ENCODE measurements around the gene SPDYE4.

The SPDYE4 gene

DNA sequence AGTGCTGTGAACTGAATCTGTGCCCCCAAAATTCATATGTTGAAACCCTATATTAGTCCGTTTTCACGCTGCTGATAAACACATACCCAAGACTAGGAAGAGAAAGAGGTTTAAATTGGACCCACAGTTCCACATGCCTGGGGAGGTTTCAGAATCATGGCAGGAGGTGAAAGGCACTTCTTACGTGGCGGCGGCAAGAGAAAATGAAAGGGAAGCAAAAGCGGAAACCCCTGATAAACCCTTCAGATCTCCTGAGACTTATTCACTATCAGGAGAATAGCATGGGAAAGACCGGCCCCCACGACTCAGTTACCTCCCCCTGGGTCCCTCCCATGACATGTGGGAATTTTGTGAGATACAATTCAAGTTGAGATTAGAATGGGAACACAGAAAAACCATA, 3.7 kb upstream of the SPDYE4 start:
- in situ Hi-C loops (cut with MboI; ENCODE audit: low sequenced_read_pairs, unreplicated experiment): no loop called here
- TF ChIP-seq, protein P1, sequence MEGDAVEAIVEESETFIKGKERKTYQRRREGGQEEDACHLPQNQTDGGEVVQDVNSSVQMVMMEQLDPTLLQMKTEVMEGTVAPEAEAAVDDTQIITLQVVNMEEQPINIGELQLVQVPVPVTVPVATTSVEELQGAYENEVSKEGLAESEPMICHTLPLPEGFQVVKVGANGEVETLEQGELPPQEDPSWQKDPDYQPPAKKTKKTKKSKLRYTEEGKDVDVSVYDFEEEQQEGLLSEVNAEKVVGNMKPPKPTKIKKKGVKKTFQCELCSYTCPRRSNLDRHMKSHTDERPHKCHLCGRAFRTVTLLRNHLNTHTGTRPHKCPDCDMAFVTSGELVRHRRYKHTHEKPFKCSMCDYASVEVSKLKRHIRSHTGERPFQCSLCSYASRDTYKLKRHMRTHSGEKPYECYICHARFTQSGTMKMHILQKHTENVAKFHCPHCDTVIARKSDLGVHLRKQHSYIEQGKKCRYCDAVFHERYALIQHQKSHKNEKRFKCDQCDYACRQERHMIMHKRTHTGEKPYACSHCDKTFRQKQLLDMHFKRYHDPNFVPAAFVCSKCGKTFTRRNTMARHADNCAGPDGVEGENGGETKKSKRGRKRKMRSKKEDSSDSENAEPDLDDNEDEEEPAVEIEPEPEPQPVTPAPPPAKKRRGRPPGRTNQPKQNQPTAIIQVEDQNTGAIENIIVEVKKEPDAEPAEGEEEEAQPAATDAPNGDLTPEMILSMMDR (IDR thresholded peaks at IDR 0.05; ENCODE audit: borderline replicate concordance, control extremely low read depth, extremely low read depth, insufficient read depth, missing control alignments): no peak
- DNase-seq (ENCODE audit: low spot score): no peak

GRCh38 chr17:8757189-8757588, 1.2 kb downstream of the SPDYE4 start:
- in situ Hi-C loops (cut with MboI; ENCODE audit: low sequenced_read_pairs, unreplicated experiment): loop anchor here (10.0 kb wide), 1 partner anchor 138 kb away; no protein-coding TSS in a partner anchor
- no peak for DNase-seq (ENCODE audit: low spot score)
- TF ChIP-seq, protein P1 (IDR thresholded peaks at IDR 0.05; ENCODE audit: borderline replicate concordance, control extremely low read depth, extremely low read depth, insufficient read depth, missing control alignments): no peak

DNA sequence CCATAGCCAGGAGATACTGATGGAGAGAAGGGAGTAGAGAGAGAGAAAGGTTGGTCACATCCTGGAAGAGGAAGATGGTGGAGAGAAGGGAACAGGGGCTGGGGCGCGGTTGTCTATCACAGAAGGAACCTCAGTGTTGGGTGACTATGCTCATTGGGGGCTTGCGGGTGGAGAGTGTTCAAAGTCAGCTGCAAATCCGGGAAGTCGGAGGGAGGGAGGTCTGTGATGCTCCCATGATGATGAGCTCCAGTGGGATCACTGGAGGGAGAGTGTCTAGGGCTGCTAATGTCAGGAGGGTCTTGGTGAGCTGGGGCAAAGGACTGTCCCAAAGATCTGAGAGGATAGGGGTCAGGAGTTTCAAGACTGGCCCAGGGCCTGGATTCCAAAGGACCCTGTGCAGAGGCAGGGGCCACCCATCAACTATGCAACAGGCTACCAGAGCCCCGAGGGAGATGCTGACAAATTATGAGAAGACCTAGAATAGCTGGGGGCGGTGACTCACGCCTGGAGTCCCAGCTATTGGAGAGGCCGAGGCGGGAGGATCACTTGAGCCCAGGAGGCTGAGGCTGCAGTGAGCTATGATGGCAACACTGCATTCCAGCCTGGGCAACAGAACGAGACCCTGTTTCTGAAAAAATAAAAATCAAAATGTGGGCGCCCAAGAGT, 2.6 kb downstream of the SPDYE4 start:
- TF ChIP-seq, protein P1 (IDR thresholded peaks at IDR 0.05; ENCODE audit: borderline replicate concordance, control extremely low read depth, extremely low read depth, insufficient read depth, missing control alignments): no peak
- no peak for DNase-seq (ENCODE audit: low spot score)
- in situ Hi-C loops (cut with MboI; ENCODE audit: low sequenced_read_pairs, unreplicated experiment): loop anchor here (10.0 kb wide), 1 partner anchor 139 kb away; no protein-coding TSS in a partner anchor

GRCh38 chr17:8754890-8755289, 3.5 kb downstream of the SPDYE4 start:
- TF ChIP-seq, protein P1 (IDR thresholded peaks at IDR 0.05; ENCODE audit: borderline replicate concordance, control extremely low read depth, extremely low read depth, insufficient read depth, missing control alignments): no peak
- no peak for DNase-seq (ENCODE audit: low spot score)
- in situ Hi-C loops (cut with MboI; ENCODE audit: low sequenced_read_pairs, unreplicated experiment): loop anchor here (10.0 kb wide), 1 partner anchor 140 kb away; no protein-coding TSS in a partner anchor

DNA sequence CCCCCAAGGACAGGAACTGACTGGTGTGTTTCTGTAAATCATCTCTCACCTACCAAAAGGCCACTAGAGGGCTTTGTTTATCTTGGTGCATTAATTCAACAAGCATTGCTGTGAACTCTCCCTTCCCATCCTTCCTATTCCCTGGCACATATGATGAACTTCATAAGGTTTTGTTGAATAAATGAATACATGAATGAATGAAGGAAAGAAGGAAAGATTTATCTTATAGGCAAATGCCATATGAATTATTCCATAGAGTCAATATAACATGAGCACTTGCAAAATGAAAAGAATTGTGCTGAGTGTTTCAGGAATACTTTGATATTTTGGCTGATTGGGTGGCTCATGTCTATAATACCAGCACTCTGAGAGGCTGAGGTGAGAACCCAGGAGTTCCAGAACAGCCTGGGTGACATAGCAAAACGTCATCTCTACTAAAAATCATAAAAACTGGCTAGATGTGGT, 4.3 kb downstream of the SPDYE4 start:
- TF ChIP-seq, protein P1 (IDR thresholded peaks at IDR 0.05; ENCODE audit: borderline replicate concordance, control extremely low read depth, extremely low read depth, insufficient read depth, missing control alignments): peak; percentile 29
- in situ Hi-C loops (cut with MboI; ENCODE audit: low sequenced_read_pairs, unreplicated experiment): loop anchor here (10.0 kb wide), 1 partner anchor 141 kb away; no protein-coding TSS in a partner anchor
- DNase-seq (ENCODE audit: low spot score): peak; percentile 69

DNA sequence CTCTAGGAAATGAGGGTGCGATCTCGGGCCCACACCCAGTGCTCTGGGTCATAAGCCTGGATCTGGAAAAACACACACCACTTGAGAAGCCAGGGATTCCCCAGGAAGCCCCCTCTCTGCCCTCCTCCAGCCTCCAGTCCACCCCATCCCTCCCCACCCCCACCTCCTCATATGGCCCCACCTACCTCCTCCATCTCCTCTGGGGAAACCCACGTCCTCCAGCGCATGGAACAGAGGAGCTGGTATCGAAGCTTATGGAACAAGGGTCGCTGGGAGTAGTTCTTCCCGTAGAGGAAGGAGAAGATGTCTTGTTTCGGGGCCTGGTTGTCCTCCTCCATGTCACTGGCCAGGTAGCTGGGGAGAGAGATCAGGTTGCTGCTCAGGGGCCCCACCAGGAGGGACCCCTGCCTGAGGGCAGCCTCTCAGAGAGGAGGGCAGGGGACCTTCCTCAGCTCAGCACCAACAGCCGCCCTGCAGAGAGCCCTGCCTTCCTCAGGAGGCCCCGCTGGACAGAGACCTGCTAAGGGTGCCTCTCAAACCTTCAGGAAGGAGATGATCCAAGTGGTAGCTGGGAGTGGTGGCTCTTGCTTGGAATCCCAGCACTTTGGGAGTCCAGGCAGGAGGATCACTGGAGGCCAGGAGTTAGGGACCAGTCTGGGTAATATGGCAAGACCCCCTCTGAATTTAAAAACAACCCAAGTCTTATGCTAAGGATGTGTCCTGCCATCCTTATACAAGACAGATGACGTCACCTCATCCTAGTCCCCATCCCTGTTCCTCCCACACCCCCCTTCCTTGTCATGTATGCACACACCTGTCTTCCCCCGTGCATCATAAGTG, 5.0 kb downstream of the SPDYE4 start:
- in situ Hi-C loops (cut with MboI; ENCODE audit: low sequenced_read_pairs, unreplicated experiment): loop anchor here (10.0 kb wide), 1 partner anchor 141 kb away; no protein-coding TSS in a partner anchor
- TF ChIP-seq, protein P1 (IDR thresholded peaks at IDR 0.05; ENCODE audit: borderline replicate concordance, control extremely low read depth, extremely low read depth, insufficient read depth, missing control alignments): no peak
- no peak for DNase-seq (ENCODE audit: low spot score)

All from GM13976 (cell line).